Thyroid gland (tissue), 4 donors: ENCODE data around the gene PKD1L1. TPM values are rescaled to one million over a fixed set of nuclear protein-coding genes. Genes with fewer than 3 reads are reported as not detected.
"Not testable (repeated sequence)": the region's sequence is repeated elsewhere in the genome, so short reads cannot be mapped to it uniquely, and the experiment has no call there.

Source experiments
- DNase-seq, 2 donors: peaks; one replicate each; pipeline ENCODE4 v3.0.0-alpha.2; 2019
- H3K27ac ChIP-seq, 3 donors: fragments of 200-600 bp; sonication (generic); 1 replicate in 2 of 3; 2 replicates in 1 of 3; pipeline ENCODE4 v1.5.1; 2016 to 2019; ENCODE audit warnings: mild to moderate bottlenecking in 1 of 3, moderate library complexity in 1 of 3
- H3K27me3 ChIP-seq: fragments of 200-600 bp; sonication (generic); one replicate; pipeline ENCODE4 v1.5.1; 2019
- H3K36me3 ChIP-seq, 2 donors: fragments of 200-600 bp; sonication (generic); one replicate each; pipeline ENCODE4 v1.5.1; 2016 to 2019
- H3K4me1 ChIP-seq, 2 donors: fragments of 200-600 bp; sonication (generic); one replicate each; pipeline ENCODE4 v1.5.1; 2017 to 2019
- H3K4me3 ChIP-seq, 3 donors: fragments of 200-600 bp; sonication (generic); replicated peaks in 1 of 3; 1 replicate in 2 of 3; 2 replicates in 1 of 3; pipeline ENCODE4 v1.5.1; 2016; ENCODE audit warnings: mild to moderate bottlenecking in 1 of 3
- H3K9me3 ChIP-seq: fragments of 200-600 bp; sonication (generic); one replicate; pipeline ENCODE4 v1.5.1; 2017
- CTCF ChIP-seq, 6 experiments: fragments of 200-600 bp in 3 of 6; fragments of 450-650 bp in 3 of 6; sonication (generic) in 3 of 6; IDR thresholded peaks; one replicate each; pipeline ENCODE4 v1.5.1; 2016 to 2019; ENCODE audit warnings: antibody characterized with exemption in 6 of 6, mild to moderate bottlenecking in 2 of 6, inconsistent platforms in 1 of 6, moderate library complexity in 1 of 6
- POLR2A ChIP-seq, 2 donors: fragments of 450-650 bp; IDR thresholded peaks; one replicate each; pipeline ENCODE4 v1.6.1; 2017; ENCODE audit warnings: antibody characterized with exemption in 2 of 2, mild to moderate bottlenecking in 2 of 2, moderate library complexity in 1 of 2
- WGBS, 2 donors: methylation state at CpG; one replicate each; pipeline ENCODE4 v1.1.5; 2017; 5-methylcytosine and 5-hydroxymethylcytosine counted together
- intact Hi-C: fragments of 100-400 bp; cut with DNase I; formaldehyde crosslinking; loops from one replicate; pipeline ENCODE4 v1.15.1; 2023
- total RNA-seq, 4 donors: library from RNA; depleted of rRNA; stranded (reverse); fragments of >200 nt; gene quantifications; one replicate each; pipeline ENCODE4 v1.2.3, GENCODE V29; 2016

PKD1L1 gene
- total RNA-seq, 4 donors from 2014 or later = under 0.01 to 0.17 (median 0.14) TPM

GRCh38 chr7:47990592-47990991 is 42.3 kb upstream of the PKD1L1 start:
- Histone ChIP-seq H3K36me3 (no peaks in the 10 kb centered on the region), H3K27ac (no peak overlapping the region), H3K9me3 (no peaks in the 10 kb centered on the region), H3K4me1 (no peaks in the 10 kb centered on the region), H3K27me3 (no peaks in the 10 kb centered on the region), H3K4me3 (no peak overlapping the region)
- intact Hi-C loops = loop anchor here (5.0 kb wide), 1 partner anchor 122 kb away; no protein-coding TSS in a partner anchor
- no peak for DNase-seq
- no peak for TF ChIP-seq POLR2A (IDR thresholded peaks at IDR 0.05)
- no peak for TF ChIP-seq CTCF (IDR thresholded peaks at IDR 0.05)
- WGBS, 2 donors = 95 to 96% methylated on average over 5 of the region's 5 CpGs

DNA sequence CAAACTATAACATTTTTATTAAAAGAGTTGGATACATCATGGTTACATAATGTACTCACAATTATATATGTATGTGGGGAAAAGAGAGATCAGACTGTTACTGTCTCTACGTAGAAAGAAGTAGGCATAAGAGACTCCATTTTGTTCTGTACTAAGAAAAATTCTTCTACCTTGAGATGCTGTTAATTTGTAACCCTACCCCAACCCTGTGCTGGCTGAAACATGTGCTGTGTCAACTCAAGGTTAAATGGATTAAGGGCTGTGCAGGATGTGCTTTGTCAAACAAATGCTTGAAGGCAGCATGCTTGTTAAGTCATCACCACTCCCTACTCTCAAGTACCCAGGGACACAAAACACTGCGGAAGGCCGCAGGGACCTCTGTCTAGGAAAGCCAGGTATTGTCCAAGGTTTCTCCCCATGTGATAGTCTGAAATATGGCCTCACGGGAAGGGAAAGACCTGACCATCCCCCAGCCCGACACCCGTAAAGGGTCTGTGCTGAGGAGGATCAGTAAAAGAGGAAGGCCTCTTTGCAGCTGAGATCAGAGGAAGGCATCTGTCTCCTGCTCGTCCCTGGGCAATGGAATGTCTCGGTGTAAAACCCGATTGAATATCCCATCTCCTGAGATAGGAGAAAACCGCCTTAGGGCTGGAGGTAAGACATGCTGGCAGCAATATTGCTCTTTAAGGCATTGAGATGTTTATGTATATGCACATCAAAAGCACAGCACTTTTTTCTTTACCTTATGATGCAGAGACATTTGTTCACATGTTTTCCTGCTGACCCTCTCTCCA is 41.5 kb upstream of the PKD1L1 start:
- not testable (repeated sequence) for H3K4me3 ChIP-seq, H3K4me1 ChIP-seq, H3K27ac ChIP-seq, H3K36me3 ChIP-seq, H3K27me3 ChIP-seq, H3K9me3 ChIP-seq, DNase-seq
- whole genome bisulfite sequencing, 2 donors = 71 to 74% methylated on average over 10 of the region's 10 CpGs
- intact Hi-C loops = loop anchor here (5.0 kb wide), 1 partner anchor 122 kb away; no protein-coding TSS in a partner anchor

- no peaks in the 10 kb centered on the region for H3K9me3 ChIP-seq
- intact Hi-C loops = no loop called here
- no peaks in the 10 kb centered on the region for H3K36me3 ChIP-seq
- TF ChIP-seq CTCF (IDR thresholded peaks at IDR 0.05) (no peak), POLR2A (IDR thresholded peaks at IDR 0.05) (no peak)
- DNase-seq = no peak
- 80 to 88% methylated on average over 8 of the region's 8 CpGs for WGBS, 2 donors
- no peak overlapping the region for H3K27ac ChIP-seq
- no peak overlapping the region for H3K4me3 ChIP-seq
- no peaks in the 10 kb centered on the region for H3K27me3 ChIP-seq
- H3K4me1 ChIP-seq = no peaks in the 10 kb centered on the region
Observed at GRCh38 chr7:47988496-47989386, 40.5 kb upstream of the PKD1L1 start.

DNA sequence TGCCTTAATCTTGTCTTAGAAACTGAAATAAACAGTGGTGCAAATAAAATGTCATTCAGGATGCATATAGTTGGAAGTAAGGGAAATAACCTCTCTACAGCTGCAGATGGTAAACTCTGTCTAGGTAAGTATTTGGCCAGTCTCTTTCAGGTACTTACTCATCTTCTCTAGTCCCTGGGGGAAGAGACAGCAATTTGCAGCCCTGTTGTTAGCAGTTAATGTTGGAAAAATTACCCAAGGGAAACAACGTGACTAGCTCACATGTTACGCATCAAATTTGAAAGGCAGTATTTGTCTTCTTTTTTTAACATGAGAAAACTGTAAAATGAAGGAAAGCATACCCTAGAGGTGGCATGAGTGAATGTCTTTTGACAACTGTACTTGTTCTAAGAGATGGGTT is 34.3 kb upstream of the PKD1L1 start:
- Histone ChIP-seq H3K4me3 (no peak overlapping the region), H3K27me3 (no peaks in the 10 kb centered on the region), H3K9me3 (no peaks in the 10 kb centered on the region), H3K4me1 (peaks cover 4 to 8% of the 10 kb centered on the region in 2 donors), H3K36me3 (peaks cover 4 to 5% of the 10 kb centered on the region in 2 donors), H3K27ac (no peak overlapping the region)
- intact Hi-C loops = no loop called here
- no peak for DNase-seq
- WGBS, 2 donors = 60 to 62% methylated on average over 2 of the region's 2 CpGs
- TF ChIP-seq CTCF (IDR thresholded peaks at IDR 0.05) (no peak), POLR2A (IDR thresholded peaks at IDR 0.05) (no peak)

DNA sequence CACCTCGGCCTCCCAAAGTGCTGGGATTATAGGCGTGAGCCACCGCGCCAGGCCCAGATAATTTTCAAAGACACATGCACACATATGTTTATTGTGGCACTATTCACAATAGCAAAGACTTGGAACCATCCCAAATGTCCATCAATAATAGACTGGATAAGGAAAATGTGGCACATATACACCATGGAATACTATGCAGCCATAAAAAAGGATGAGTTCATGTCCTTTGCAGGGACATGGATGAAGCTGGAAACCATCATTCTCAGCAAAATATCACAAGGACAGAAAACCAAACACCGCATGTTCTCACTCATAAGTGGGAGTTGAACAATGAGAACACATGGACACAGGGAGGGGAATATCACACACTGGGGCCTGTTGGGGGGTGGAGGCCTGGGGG is 32.4 kb upstream of the PKD1L1 start:
- H3K36me3 ChIP-seq = peaks cover 19 to 25% of the 10 kb centered on the region in 2 donors
- DNase-seq, H3K27me3 ChIP-seq, intact Hi-C loops, H3K27ac ChIP-seq, H3K4me3 ChIP-seq, H3K4me1 ChIP-seq, H3K9me3 ChIP-seq: not testable (repeated sequence)
- WGBS, 2 donors = 94 to 96% methylated on average over 5 of the region's 5 CpGs
